Iris pigment epithelial cell (primary cell): ENCODE results near the gene OLA1.

Experiments
- DNase-seq: peaks from one replicate; pipeline ENCODE4 v3.0.0-alpha.2; 2011; ENCODE audit warnings: low read depth

OLA1 gene

DNA sequence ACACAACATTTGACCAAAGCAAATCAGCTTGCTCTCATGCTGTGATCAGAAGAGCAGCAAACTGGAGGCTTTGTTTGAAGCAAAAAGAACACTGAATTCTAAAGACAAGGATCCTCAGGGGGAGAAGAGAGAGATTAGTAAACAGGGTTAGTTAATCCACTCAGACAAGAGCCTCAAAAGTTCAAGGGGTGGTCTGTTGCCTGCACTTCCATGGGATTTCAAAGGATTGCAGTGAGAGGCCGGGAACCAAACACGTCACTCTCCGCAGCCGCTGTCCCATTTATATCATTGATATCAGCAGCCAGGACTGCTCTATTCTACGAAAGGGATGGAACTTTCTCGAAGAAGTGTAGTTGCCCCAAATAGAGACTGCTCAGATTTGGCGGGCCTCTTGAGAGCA is 185.4 kb downstream of the OLA1 start:
- no peak for DNase-seq

DNA sequence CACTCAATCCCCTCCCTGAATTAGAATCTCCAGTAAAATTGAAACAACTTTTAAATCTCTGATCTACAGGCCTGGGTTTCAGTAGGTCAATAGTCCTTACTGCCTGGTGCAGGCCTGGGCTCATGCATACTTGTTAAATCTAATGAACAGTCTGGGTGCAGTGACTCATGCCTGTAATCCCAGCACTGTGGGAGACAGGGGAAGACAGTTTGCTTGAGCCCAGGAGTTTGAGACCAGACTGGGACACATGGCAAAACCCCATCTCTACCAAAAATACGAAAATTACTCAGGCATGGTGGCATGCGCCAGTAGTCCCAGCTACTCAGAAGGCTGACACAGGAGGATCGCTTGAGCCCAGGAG is 188.5 kb downstream of the OLA1 start:
- peak; percentile 72 for DNase-seq

DNA sequence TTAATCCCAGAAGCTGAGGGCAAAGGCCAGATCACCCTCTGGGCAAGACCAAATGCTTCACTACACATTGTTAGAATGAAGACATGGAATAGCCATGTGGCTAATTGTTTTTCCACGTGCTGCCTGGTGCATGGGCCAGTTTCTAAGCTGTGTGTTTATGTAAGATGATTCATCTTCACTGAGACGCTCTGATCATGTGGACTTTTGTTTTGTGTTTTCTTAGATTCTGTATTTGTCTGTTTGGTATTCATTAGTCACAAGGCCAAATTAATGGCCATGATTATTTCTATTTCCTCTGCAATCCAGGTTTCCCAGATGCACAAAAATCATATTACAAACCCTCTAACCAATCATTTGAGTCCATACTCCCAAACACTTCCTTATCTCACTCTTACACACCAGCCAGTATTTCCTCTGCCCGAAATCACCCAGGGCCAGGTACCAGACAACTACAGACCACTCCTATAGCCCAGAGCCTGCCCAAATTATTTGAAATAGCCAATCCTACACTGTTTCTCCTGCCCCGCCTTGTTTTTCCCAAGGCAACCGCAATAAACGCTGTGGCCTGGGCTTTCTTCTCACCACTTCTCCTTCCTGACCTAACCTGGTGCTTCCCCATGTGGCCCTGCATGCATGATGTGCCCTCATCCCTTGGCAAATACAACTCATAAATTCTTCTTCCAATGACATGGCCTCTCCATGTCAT is 189.0 kb downstream of the OLA1 start:
- DNase-seq: peak; percentile 93

DNA sequence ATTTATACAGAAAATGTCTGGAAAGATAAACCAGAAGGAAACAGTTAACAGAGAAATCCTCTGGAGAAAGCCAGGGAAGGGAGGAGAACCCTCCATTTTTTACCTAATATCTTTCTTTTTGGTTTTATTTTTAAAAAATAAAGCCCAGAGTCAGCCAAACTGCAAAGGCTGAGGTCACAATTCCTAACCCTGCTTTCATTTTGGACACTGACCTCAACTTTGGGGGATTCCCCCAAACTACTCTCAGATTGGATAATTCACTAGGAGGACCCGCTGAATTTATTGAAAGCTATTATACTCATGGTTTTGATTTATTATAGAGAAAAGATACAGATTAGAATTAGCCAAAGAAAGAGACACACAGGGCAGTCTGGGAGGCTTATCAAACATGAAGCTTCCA is 189.9 kb downstream of the OLA1 start:
- DNase-seq: no peak

DNA sequence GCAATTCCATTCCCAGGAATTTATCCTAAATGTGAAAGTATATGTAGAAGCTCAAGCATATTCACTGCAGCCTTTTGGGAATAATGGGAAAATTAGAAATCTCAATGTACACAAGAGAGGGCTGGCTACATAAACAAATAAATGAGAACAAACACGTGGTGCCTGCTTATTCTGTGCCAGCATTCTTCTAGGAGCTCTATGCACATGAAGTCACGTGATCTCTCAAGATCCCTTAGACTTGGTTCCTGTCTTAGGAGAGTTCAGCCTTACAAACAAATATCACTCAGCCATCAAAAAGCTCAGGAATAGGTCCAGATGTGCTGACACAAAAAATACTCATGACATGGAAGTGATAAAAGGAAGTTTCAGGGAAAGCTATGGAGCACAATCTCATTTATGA is 190.3 kb downstream of the OLA1 start:
- no peak for DNase-seq

DNA sequence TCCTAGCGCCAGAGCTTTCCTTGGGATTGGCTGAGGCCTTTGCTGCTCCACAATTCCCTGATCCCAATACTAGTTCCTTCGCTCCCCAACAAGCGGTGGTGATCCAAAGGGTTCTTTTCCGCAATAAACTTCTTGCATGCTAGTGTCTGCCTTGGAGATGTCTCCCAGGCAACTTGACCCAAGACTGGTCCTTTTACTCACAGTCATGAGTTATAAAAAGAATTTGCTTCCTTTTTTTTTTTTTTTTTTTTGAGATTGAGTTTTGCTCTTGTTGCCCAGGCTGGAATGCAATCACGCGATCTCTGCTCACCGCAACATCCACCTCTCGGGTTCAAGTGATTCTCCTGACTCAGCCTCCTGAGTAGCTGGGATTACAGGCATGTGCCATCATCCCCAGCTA is 193.4 kb downstream of the OLA1 start:
- no peak for DNase-seq

DNA sequence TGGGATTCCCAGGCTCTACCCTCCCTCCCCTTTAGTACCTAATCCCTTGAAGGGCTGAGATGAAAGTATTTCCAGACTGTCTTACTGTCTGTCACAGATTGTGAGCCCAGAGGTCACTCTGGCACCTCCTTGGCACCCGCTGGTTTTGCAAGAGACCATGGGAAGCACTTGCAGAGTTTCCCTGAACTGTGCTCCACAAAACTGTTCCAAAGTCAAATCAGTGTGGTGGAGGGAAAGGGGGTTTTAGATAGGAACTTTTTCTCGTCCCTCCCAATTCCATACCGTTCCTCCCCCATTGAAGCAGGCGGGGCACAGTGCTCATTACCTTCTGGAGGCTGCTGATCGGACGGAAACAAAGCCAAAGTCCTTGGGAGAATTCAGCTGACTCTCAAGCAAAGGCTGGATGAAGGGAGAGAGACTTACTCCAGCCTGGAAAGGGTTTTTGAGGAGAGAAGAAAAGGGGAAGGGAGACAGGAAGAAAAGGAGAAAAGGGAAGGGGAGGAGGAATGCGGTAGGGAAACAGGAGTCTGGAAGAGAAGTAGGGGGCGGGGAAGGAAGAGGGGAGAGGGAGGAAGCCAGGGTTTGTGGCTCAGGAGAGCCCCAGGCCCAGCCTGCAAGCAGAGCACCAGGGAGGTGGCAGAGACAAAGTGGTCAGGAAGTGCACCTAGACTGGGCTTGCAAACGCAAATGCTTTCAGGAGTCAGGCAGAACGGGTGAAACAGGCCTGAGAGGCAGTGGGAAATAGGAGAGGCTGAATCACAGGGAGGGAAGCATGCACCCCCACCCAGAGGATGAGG is 194.8 kb downstream of the OLA1 start:
- DNase-seq: no peak

DNA sequence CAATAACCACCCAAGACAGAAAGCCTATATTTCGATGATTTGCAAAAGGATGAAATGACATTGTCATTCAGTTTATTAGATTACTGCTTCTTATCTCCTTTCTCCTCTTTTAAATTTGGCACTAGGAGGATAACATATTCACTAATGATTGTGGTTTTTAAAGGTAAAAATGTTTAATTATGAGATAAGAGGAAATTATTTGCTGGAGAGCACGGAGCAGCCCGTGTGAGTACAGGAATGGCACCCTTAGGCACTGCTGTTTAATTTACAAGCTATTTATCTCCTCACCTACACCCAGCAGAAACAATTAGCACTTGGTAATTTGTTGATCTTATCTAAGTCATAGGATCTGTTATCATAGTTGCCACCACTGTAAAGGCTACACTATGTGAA is 195.8 kb downstream of the OLA1 start:
- no peak for DNase-seq

DNA sequence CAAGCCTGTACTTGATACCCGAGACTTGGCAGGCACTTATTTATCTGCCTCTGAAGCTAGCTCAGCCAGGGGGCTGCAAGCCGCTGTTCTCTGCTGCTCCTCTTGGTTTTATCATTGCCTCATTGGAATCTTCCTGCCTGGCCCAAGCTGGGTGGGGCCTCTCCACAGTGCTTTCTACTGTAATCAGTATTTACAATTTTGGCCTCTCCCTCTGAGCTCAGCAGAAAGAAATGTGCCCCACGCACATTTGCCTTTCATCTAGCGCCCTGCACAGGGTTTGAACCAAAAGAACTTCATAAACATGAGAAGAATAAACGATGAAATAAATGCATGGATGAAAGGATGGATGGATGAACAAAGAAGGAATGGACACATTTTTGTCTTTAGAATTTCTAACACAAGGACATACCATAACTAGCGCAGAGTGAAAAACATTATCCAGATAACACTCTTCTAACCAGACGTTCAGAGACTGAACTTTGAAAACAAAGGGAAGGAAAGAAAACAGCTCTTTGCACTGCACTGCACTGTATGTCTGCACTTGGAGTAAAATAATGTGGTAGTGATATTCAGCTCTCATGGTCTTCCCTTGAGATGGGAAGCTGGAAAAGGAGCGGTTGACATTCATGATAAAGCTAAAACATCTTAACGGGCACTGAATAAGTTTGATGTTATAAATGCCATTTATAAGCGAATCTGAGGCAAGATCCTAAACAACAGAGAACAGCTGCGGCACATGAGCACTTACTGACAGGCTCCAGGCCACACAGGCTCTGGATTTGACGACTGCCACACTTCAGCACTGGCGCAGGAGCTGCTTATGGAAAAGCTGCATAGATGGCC is 196.4 kb downstream of the OLA1 start:
- peak; percentile 84 for DNase-seq

DNA sequence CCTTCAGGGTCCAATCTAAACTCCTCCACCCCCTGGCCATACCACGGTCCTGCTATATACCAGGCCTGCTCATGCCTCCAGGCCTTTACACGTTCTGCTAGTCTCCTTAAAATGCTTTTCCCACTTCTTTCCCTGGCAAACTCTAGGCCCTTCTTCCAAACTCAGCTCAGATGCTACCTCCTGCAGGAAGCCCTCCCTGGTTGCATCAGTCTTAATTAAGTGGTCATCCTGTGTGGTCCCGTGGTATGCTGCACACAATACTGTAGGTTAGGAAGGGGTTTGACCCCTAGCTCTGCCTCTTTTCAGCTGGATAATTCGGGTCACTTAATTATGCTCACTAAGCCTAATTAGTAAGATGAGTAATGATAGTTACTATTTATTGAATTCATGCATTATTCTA is 197.3 kb downstream of the OLA1 start:
- DNase-seq: no peak

DNA sequence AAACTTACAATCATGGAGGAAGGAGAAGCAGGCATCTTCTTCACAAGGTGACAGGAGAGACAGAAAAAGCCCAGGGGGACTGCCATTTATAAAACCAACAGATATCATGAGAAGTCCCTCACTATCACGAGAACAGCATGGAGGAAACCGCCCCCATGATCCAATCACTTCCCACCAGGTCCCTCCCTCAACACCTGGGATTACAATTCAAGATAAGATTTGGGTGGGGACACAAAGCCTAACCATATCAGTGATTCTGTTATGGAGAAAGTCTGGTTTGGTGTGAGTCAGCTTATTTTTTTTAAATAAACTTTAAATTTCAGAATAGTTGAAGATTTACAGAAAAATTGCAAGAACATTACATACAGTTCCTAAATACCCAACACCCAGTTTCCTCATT is 198.4 kb downstream of the OLA1 start:
- DNase-seq: no peak

DNA sequence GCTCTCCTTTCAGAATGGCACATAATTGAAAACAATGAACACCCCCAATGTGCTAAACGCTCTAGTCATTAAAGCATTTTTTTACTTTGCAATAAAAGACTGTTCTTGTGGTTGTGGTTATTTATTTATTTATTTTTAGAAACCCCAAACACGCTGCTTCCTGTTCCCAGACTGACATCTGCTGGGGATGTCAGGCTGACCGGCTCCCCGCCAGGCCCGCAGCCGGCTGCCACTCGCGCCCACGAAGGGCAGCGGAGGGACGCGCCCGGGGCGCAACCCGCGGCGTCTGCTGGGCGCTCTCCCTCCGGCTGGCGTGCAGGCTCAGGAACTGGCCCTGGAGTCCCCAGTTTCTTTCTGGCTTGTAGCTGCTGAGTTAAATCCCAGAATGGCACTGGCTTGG is 200.1 kb downstream of the OLA1 start:
- no peak for DNase-seq

DNA sequence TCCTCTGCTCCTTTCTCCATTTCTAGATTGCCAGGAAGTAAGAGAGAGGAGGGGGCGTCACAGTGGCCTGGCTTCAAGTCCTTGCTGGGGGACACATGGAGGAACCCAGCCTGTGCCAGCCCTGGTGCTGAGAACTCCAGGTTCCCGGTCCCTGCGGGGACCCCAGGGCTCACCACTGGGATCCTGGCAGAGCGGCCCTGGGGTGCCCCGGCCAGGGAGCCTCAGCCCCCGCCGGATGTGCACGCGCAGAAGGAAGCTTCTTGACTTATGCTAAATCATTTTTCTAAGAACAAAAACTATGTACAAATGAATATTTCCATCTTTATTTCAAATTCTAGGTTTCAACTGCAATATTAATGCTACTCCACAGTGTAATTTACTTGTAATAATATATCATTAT is 200.6 kb downstream of the OLA1 start:
- no peak for DNase-seq

DNA sequence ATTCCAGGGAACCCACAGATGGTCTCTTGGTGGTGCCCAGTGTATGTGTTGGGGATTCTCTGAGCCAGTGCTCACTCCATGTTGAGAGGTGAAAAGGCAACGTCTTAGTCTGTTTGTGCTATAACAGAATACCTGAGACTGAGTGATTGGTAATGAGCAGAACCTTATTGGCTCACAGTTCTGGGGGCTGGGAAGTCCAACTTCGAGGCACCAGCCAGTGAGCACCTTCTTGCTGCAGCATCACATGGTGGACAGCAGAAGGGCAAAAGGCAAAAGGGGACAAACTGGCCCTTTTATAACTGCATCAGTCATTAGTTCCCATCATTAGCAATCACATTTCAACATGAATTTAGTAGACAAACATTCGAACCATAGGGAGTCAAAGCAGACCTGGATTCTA is 202.2 kb downstream of the OLA1 start:
- DNase-seq: no peak

DNA sequence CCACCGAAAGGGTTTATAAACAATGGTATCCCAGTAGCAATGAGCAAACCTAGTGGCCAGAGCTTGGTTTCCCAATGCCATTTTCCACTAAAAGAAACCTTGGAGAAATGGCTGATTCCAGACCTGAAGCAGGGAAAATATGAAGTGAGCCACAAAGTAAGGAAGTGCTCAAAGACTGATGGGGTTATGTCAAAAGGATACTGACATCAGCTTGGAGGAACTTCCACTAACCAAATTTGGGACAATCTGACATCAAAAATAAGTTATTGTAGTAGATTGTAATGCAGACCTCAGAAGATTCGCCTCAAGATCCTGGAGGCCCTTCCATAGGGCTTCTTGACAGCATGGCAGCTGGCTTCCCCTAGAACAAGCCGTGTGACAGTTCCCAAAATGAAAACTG is 203.8 kb downstream of the OLA1 start:
- DNase-seq: no peak

DNA sequence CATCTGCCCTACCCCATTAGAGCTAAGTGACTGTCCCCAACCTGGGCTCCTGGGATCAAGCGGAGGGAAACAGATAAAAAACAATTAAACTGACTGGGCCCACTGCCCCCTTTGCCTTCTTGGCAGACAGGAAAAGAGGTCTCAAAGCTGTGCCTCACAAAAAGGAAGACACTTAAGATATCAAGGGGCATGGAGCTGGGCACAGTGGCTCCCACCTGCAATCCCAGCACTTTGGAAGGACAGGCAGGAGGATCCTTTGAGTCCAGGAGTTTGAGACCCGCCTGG is 208.0 kb downstream of the OLA1 start:
- DNase-seq: no peak

DNA sequence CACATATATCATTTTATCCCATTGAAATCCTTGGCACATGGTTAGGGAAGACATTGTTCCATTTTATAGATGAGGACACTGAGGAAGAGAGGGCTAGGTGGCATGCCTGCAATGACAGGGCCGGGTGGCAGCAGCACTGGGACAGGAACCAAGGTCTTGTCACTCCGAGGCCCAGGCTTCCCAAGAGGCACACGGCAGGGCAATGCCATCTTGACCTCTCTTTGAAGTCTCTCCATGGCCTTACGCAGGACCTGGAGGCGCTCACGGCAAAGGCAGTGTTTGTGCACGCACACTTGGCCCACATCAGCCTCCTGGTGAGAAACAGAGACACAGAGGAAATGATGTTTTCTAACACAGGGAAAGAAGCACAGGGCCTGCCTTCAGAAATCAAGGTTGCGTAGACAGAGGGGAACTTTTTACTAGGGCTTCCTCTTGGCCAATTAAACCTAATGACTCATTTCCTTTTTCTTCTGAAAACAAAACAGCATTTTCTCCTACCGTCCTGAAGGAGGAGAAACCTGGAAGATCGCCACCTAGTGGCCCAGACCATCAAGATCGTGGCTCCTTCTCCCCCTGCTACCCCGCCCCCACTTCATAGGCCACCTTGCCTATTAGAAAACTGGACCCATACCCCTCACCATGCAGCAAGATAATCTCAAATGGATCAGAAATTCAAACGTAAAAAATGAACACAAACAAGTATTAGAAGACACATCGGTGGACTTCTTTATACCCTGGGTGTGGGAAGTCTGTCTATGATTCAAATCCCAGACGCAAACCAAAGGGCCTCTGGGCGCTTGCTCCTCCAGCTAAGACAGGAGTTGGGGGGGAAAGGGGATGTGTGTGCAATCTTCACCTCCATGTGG is 208.5 kb downstream of the OLA1 start:
- peak; percentile 95 for DNase-seq

DNA sequence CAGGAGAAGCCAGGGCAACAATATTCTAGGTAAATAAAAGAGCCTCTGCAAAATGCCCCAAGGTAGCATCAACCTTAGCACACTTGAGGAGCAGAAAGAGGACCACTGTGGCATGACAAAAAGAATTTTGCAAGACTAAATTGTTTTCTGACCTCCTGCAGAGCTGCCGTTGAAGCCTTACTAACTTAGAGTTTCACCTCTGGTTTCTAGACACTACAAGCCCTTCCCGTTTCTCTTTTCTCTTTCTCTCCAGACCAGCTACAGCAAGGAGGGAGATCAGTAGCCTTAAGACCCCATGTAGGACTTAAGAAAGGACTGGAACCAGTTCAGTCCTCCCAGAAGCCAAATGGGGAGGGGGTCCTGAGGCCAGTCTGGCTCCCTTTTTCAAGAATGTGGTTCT is 209.9 kb downstream of the OLA1 start:
- DNase-seq: no peak

DNA sequence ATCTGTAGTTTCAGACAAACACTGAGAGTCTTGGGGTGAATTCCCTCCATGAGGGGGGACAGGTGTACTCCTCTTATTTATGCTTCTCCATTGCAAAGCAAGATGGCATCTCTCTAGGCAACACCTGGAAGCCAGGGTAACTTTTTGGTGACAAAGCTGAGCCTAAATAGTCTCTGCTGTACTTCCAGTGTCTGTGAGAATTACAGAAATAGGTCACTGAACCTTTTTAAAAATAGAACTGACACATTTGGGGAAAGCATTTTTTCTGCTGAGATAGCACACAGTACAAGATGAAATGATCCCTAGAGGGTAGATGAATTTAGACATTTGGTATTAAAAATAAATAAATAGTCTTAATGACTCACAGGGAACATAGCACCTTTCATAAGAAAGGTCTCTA is 211.5 kb downstream of the OLA1 start:
- no peak for DNase-seq

DNA sequence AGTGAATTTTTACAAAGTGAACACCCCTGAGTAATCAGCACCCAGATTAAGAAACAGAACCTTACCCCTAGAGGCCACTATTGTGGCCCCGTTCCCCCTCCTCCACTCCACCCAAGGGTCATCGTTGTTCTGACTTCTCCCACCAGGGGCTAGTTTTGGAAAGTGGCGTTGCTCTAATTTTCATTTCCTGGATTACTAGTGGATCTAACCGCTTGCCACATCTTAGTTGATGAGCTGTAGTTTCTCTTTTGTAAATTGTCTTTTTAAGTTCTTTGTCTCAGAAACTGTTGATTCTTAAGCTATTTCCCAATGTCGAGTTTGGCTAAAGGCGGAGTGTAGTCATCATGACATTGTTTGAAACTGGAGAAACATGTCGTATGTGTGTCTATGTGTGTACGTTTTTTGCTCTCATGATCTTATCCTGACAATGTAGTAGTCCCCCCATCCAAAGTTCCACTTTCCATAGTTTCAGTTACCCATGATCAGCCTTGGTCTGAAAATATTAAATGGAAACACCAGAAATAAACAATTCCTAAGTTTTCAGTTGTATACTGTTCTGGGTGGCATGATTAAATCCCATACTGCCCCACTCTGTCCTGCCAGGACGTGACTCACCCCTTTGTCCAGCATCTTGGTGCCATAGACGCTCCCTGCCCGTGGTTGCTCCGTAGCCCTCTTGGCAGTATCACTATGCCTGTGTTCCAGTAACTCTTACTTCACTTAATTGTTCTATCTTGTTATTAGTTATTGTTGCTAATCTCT is 212.2 kb downstream of the OLA1 start:
- peak; percentile 39 for DNase-seq

DNA sequence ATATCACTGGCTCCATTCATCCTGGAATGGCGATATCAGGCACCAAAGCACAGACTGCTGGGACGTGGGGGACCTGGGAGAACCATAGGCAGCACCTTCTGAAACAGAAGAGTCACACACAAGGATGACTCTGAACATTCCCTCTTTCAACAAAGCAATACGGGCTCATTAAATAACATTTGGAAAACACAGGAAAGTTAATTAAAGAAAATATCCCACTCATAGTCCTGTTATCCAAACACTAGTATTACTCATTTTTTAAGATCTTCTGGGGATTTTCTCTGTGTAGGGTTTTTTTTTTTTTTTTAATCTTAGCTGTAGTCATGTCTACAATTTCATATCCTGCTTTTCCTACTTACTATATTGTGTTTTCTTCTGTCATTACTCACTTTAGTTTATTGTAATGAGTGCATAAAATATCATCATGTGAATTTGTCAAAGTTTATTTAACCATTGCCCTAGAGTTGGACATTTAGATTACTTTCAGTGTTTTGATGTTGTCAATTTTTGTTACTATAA is 213.2 kb downstream of the OLA1 start:
- DNase-seq: no peak
